K562 (cell line): Measurements from ENCODE around the gene PRICKLE4. TPM values are rescaled to one million over a fixed set of nuclear protein-coding genes. Genes with fewer than 3 reads are reported as not detected.

Experiments
- ATAC-seq: fragments of 200-7000 bp; cut with Tn5 transposase; 3 replicates; pipeline ENCODE4 v1.9.1; 2020; ENCODE audit warnings: moderate library complexity
- BruUV-seq: library from RNA; stranded (reverse); fragments of 400-500 nt; replicated peaks from 2 replicates; lab custom pipeline; 2021; lab: Mats Ljungman, UMichigan
- CTCF ChIA-PET: fragments of 300-600 bp; formaldehyde crosslinking; extraction: SDS; loops from one replicate; lab custom pipeline; 2021; ENCODE audit warnings: low intra/inter-chr PET ratio; lab: Yijun Ruan, JAX
- POLR2A ChIA-PET: fragments of 300-600, 350-650 bp; sonication (Branson Sonifier 250); formaldehyde crosslinking; extraction: SDS; loops from one replicate; lab custom pipeline; 2021; ENCODE audit warnings: antibody characterized with exemption, inconsistent platforms; lab: Yijun Ruan, JAX
- DNase-seq, 4 experiments: peaks; one replicate each; pipeline versions ENCODE4 v3.0.0 to v3.0.0-alpha.2; 2011 to 2018; ENCODE audit warnings: low spot score in 3 of 4, mixed read lengths in 3 of 4; ENCODE audit errors: extremely low read depth in 1 of 4
- FAIRE-seq: peaks from 2 replicates; lab custom pipeline; 2011; peaks lifted over from hg19 to GRCh38; lab: Jason Lieb, UNC
- H2AFZ ChIP-seq: 2 replicates; pipeline ENCODE4 v1.6.0; 2011; ENCODE audit warnings: low read depth, low read length, control low read depth, inconsistent platforms
- H3K27ac ChIP-seq: fragments of 200-600 bp; 3 replicates; pipeline ENCODE4 v1.8.0; 2011; ENCODE audit warnings: low read depth, mild to moderate bottlenecking, control low read depth, inconsistent platforms, low read length, moderate library complexity, mixed read lengths; ENCODE audit errors: extremely low read depth
- H3K27me3 ChIP-seq, 2 experiments: fragments of 300-600 bp in 1 of 2; 2 replicates in 1 of 2; 3 replicates in 1 of 2; pipeline versions ENCODE4 v1.6.0 to v1.8.0; 2011; ENCODE audit warnings: inconsistent platforms in 2 of 2, low read length in 2 of 2, mild to moderate bottlenecking in 1 of 2, mixed read lengths in 1 of 2, moderate library complexity in 1 of 2; ENCODE audit not compliant: control insufficient read depth in 2 of 2, insufficient read depth in 2 of 2
- H3K36me3 ChIP-seq: fragments of 300-600 bp; 3 replicates; pipeline ENCODE4 v1.8.0; 2011; ENCODE audit warnings: mild to moderate bottlenecking, low read length, inconsistent platforms; ENCODE audit not compliant: control insufficient read depth, insufficient read depth
- H3K4me1 ChIP-seq, 2 experiments: fragments of 200-600 bp in 1 of 2; replicated peaks in 1 of 2; 2 replicates in 1 of 2; 3 replicates in 1 of 2; pipeline versions ENCODE4 v1.5.1 to v1.8.0; 2011; ENCODE audit warnings: inconsistent platforms in 2 of 2, low read length in 2 of 2, mild to moderate bottlenecking in 1 of 2, mixed read lengths in 1 of 2, moderate library complexity in 1 of 2; ENCODE audit not compliant: control insufficient read depth in 2 of 2, insufficient read depth in 2 of 2
- H3K4me2 ChIP-seq: 2 replicates; pipeline ENCODE4 v1.6.1; 2011; ENCODE audit warnings: low read length, control low read depth, inconsistent platforms, mixed read lengths; ENCODE audit not compliant: insufficient read depth
- H3K4me3 ChIP-seq: fragments of 200-600 bp; sonication (generic), shearing (Covaris generic); 2 replicates; pipeline ENCODE4 v1.5.1; 2016; ENCODE audit warnings: control low read depth, inconsistent platforms
- H3K79me2 ChIP-seq: fragments of 200-600 bp; 3 replicates; pipeline ENCODE4 v1.8.0; 2011; ENCODE audit warnings: low read length, inconsistent platforms; ENCODE audit not compliant: control insufficient read depth, insufficient read depth
- H3K9ac ChIP-seq, 2 experiments: 2 replicates each; pipeline versions ENCODE4 v1.6.0 to v1.6.1; 2011; ENCODE audit warnings: low read depth in 2 of 2, low read length in 2 of 2, control low read depth in 1 of 2, inconsistent platforms in 1 of 2, mild to moderate bottlenecking in 1 of 2, mixed read lengths in 1 of 2; ENCODE audit not compliant: insufficient read depth in 1 of 2
- H3K9me1 ChIP-seq: one replicate; pipeline ENCODE4 v1.6.0; 2011; ENCODE audit warnings: inconsistent platforms, mild to moderate bottlenecking, low read length, moderate library complexity; ENCODE audit not compliant: control insufficient read depth, insufficient read depth
- H3K9me3 ChIP-seq: replicated peaks from 2 replicates; pipeline ENCODE4 v1.5.1; 2011; ENCODE audit warnings: low read depth, low read length, inconsistent platforms; ENCODE audit not compliant: control insufficient read depth, insufficient read depth
- H4K20me1 ChIP-seq: replicated peaks from 2 replicates; pipeline ENCODE4 v1.6.1; 2011; ENCODE audit warnings: low read length, inconsistent platforms, mixed read lengths; ENCODE audit not compliant: control insufficient read depth, insufficient read depth
- CBX1 ChIP-seq: sonication (generic); IDR thresholded peaks from 2 replicates; pipeline ENCODE4 v1.6.1; 2016; ENCODE audit warnings: antibody characterized with exemption, low read depth, mild to moderate bottlenecking
- DDX20 ChIP-seq: fragments of 450-650 bp; IDR thresholded peaks from 2 replicates; pipeline ENCODE4 v1.6.1; 2016; ENCODE audit warnings: missing genetic modification characterization, low read depth, mild to moderate bottlenecking, missing compliant biosample characterization, moderate library complexity
- ETV1 ChIP-seq: fragments of 450-650 bp; conservative IDR thresholded peaks from 2 replicates; pipeline ENCODE4 v1.6.1; 2016; ENCODE audit warnings: missing genetic modification characterization, control low read depth, low read depth, missing compliant biosample characterization
- HSF4 ChIP-seq: fragments of 250-450 bp; sonication (Bioruptor Pico); IDR thresholded peaks from 2 replicates; pipeline ENCODE4 v2.1.2; 2022; ENCODE audit warnings: mild to moderate bottlenecking, moderate library complexity, borderline replicate concordance
- ILK ChIP-seq: fragments of 450-650 bp; IDR thresholded peaks from 2 replicates; pipeline ENCODE4 v1.6.1; 2016; ENCODE audit warnings: missing genetic modification characterization, low read depth, mild to moderate bottlenecking, missing compliant biosample characterization, moderate library complexity, borderline replicate concordance
- KDM2B ChIP-seq: fragments of 250-450 bp; sonication (Bioruptor Pico); IDR thresholded peaks from 2 replicates; pipeline ENCODE4 v1.8.0; 2021; ENCODE audit warnings: mild to moderate bottlenecking, moderate library complexity
- MEIS2 ChIP-seq: fragments of 450-650 bp; IDR thresholded peaks from 2 replicates; pipeline ENCODE4 v1.6.1; 2014; ENCODE audit warnings: mild to moderate bottlenecking; ENCODE audit not compliant: partially characterized antibody
- NR2C1 ChIP-seq, 2 experiments: fragments of 450-650 bp; IDR thresholded peaks; 2 replicates each; pipeline ENCODE4 v1.6.1; 2017; ENCODE audit warnings: mild to moderate bottlenecking in 2 of 2, antibody characterized with exemption in 1 of 2, inconsistent platforms in 1 of 2, missing compliant biosample characterization in 1 of 2, missing genetic modification characterization in 1 of 2
- RBM25 ChIP-seq: fragments of 200-400 bp; formaldehyde crosslinking; IDR thresholded peaks from 2 replicates; pipeline ENCODE4 v1.6.1; 2018; ENCODE audit warnings: low read length, low read depth, moderate library complexity; ENCODE audit not compliant: severe bottlenecking
- RCOR1 ChIP-seq, 2 experiments: IDR thresholded peaks; 2 replicates each; pipeline ENCODE4 v1.6.1; 2012; ENCODE audit warnings: low read depth in 2 of 2, low read length in 2 of 2, borderline replicate concordance in 1 of 2, improper control_type of control experiment in 1 of 2
- TCF7 ChIP-seq: sonication (generic); IDR thresholded peaks from 2 replicates; pipeline ENCODE4 v1.6.1; 2016; ENCODE audit warnings: antibody characterized with exemption, borderline replicate concordance
- YBX1 ChIP-seq: fragments of 450-650 bp; IDR thresholded peaks from 2 replicates; pipeline ENCODE4 v1.7.1; 2016; ENCODE audit warnings: mild to moderate bottlenecking
- ZBED1 ChIP-seq: IDR thresholded peaks from 2 replicates; pipeline ENCODE4 v1.6.1; 2014
- ZNF75A ChIP-seq: fragments of 450-650 bp; formaldehyde crosslinking; IDR thresholded peaks from 2 replicates; pipeline ENCODE4 v1.4.0; 2020; ENCODE audit warnings: mild to moderate bottlenecking
- ZNF766 ChIP-seq: fragments of 200-800 bp; sonication (Bioruptor generic); conservative IDR thresholded peaks from 2 replicates; pipeline ENCODE4 v1.6.1; 2016; ENCODE audit warnings: missing genetic modification characterization, missing compliant biosample characterization
- WGBS: fragments of 100-300 bp; shearing (Covaris generic); methylation state at CpG from one replicate; pipeline ENCODE4 v1.1.6; 2016; ENCODE audit warnings: low coverage, mixed read lengths; ENCODE audit not compliant: insufficient coverage; ENCODE audit errors: missing lambda C conversion rate; 5-methylcytosine and 5-hydroxymethylcytosine counted together
- in situ Hi-C: fragments of 300-500 bp; cut with MboI; formaldehyde crosslinking; loops from 4 replicates; pipeline ENCODE4 v1.15.0; 2018; ENCODE audit warnings: inconsistent platforms, mixed read lengths
- intact Hi-C: fragments of 100-400 bp; cut with micrococcal nuclease; formaldehyde crosslinking; loops from 2 replicates; pipeline ENCODE4 v1.14.2; 2022
- polyA plus RNA-seq, 8 experiments: library from polyadenylated mRNA; depleted of rRNA in 4 of 8; stranded (reverse) in 5 of 8; unstranded in 3 of 8; fragments of >200 nt; fragmentation: Nextera tagmentation in 2 of 8; fragmentation: Illumina TruSeq in 1 of 8; extraction: Ambion mirVana in 2 of 8; extraction: Trizol in 1 of 8; gene quantifications; 2 replicates each; pipeline versions ENCODE4 v1.2.1 to v1.2.3, GENCODE V29; 2011 to 2014; ENCODE audit warnings: inconsistent platforms in 1 of 8, missing spikeins in 1 of 8
- total RNA-seq, 7 experiments: library from RNA; depleted of rRNA in 6 of 7; stranded (reverse); fragments of >200 nt in 6 of 7; fragmentation: Illumina TruSeq in 2 of 7; extraction: Trizol in 2 of 7; gene quantifications; 2 replicates each; pipeline versions ENCODE4 v1.2.1 to v1.2.3, GENCODE V29; 2011 to 2021; ENCODE audit warnings: low replicate concordance in 1 of 7
- TF ChIP-seq, protein P1 (sequence below): sonication (generic); formaldehyde crosslinking; IDR thresholded peaks from 2 replicates; pipeline ENCODE4 v1.9.0; 2022; ENCODE audit warnings: mild to moderate bottlenecking, missing genetic modification reagents

PRICKLE4 gene
- total and polyA plus RNA-seq, 9 of the 15 experiments (the other 6 are each of a cell fraction or from before 2014, with no cell fraction given), result 0.20 to 0.32 (median 0.27) TPM; not detected in 6

DNA sequence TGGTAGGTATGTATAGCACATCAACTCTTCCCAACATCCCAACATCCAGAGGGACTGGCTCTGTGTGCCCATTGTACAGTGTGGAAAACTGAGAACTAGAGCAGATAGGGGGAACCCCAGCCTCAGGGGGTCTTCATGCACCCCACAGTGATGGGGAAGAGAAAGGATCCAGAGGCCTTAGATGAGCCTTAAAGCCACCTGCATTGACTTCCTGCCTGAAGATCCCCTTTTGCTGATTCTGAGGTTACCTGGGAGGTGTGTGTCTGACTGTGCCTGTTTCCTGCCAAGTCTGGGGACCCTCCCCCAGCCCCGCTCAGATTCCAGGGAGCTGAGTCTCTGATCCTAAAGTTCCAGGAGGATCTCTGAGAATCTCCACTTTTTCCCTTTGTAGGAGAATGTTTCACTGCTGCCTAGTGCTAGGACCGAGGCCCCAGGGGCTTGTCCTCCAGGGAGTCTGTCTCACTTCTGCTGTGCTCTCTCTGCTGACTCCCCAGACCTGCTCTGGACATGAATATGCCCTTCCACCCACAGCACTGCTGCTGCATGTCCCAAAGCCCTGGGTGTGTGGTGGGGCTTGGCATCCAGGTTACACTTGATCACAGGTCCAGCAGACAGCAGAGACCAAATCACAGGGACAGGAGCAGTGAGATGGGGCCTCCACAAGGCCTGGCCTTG is 20.5 kb upstream of the PRICKLE4 start:
- H3K4me3 ChIP-seq, result no peak overlapping the region
- 4% methylated on average over 2 of the region's 2 CpGs for WGBS
- in situ Hi-C loops (no loop called here), intact Hi-C loops (no loop called here)
- FAIRE-seq (no peak), ATAC-seq (peak; percentile 31), DNase-seq (no peak)
- H3K79me2 ChIP-seq, result no peaks in the 10 kb centered on the region
- no peak overlapping the region for H3K27ac ChIP-seq
- H3K27me3 ChIP-seq, result peaks cover 26 to 66% of the 10 kb centered on the region in 2 experiments
- no peaks in the 10 kb centered on the region for H4K20me1 ChIP-seq
- H2AFZ ChIP-seq, result no peak overlapping the region
- no peaks in the 10 kb centered on the region for H3K9me1 ChIP-seq
- POLR2A ChIA-PET, result interaction anchor here (1.7 kb wide), 1 partner anchor 11 kb away, joined by 3 read pairs; no protein-coding TSS in a partner anchor
- peaks cover 0 to 7% of the 10 kb centered on the region in 2 experiments; a peak in 1 of 5 replicates for H3K4me1 ChIP-seq
- H3K9ac ChIP-seq, result peak overlapping the region in 1 of 2 experiments; percentile 42; a peak in 1 of 4 replicates
- no peak for TF ChIP-seq ETV1 (tag)
- TF ChIP-seq RBM25, result peak; percentile 17
- no peaks in the 10 kb centered on the region for H3K36me3 ChIP-seq
- CTCF ChIA-PET, result no interaction called here
- no peak overlapping the region for H3K4me2 ChIP-seq
- BruUV-seq, result no TSS peak
- H3K9me3 ChIP-seq, result no peaks in the 10 kb centered on the region

DNA sequence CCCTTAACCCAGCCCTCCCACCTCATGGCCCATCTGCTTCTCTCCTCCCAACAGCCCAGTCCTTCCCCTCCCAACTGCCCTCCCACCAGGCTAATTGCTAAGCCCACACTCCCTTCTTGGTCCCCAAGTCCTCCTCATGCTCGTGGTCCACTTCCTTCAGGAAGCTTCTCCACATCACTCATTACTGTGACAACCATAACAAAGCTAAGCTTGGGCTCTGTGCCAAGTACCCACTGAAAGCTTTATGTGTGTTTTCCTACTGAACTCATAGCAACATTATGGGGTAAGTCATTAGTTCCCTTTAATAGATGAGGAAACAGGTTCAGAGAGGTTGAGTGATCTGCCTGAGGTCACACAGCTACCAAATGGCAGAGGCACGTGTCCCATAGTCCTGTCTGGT is 17.1 kb upstream of the PRICKLE4 start:
- FAIRE-seq (no peak), DNase-seq (no peak), ATAC-seq (no peak)
- Histone ChIP-seq H3K9ac (peak overlapping the region in 1 of 2 experiments; percentile 56; a peak in 1 of 4 replicates), H3K4me2 (no peak overlapping the region), H3K79me2 (no peaks in the 10 kb centered on the region), H3K27me3 (peaks cover 7 to 39% of the 10 kb centered on the region in 2 experiments; a peak in 3 of 5 replicates), H4K20me1 (no peaks in the 10 kb centered on the region), H3K9me1 (no peaks in the 10 kb centered on the region), H3K36me3 (no peaks in the 10 kb centered on the region), H2AFZ (no peak overlapping the region), H3K4me3 (no peak overlapping the region), H3K9me3 (no peaks in the 10 kb centered on the region), H3K4me1 (peaks cover 19 to 23% of the 10 kb centered on the region in 2 experiments), H3K27ac (no peak overlapping the region)
- 3% methylated on average over 2 of the region's 2 CpGs for WGBS
- POLR2A ChIA-PET, result interaction anchor here (0.6 to 0.9 kb wide), 2 partner anchors 23 to 90 kb away, joined by 3 read pairs; no protein-coding TSS in a partner anchor
- in situ Hi-C loops, result no loop called here
- intact Hi-C loops, result no loop called here
- BruUV-seq, result no TSS peak
- CTCF ChIA-PET, result no interaction called here
- TF ChIP-seq KDM2B (CRISPR knock-in tag) (no peak), TCF7 (no peak), DDX20 (tag) (no peak), ZNF766 (CRISPR knock-in tag) (no peak), NR2C1 (IDR thresholded peaks at IDR 0.05) (no peak), NR2C1 (tag; IDR thresholded peaks at IDR 0.05) (no peak), YBX1 (no peak), HSF4 (CRISPR knock-in tag) (no peak), RBM25 (peak; percentile 89), ILK (tag) (no peak), MEIS2 (no peak), CBX1 (0 out of 2 replicates have a peak, but pooled peaks have one; percentile 31), ZNF75A (no peak), RCOR1 (IDR thresholded peaks at IDR 0.05; ENCODE audit: borderline replicate concordance in 1 of 2, low read depth in 2 of 2, low read length in 2 of 2) (0 out of 4 replicates have a peak, but pooled peaks of 1 of the 2 experiments have one; percentile 13), ZBED1 (no peak)
- TF ChIP-seq, protein P1, sequence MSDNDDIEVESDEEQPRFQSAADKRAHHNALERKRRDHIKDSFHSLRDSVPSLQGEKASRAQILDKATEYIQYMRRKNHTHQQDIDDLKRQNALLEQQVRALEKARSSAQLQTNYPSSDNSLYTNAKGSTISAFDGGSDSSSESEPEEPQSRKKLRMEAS (CRISPR knock-in tag), result no peak
